Measurements from ENCODE around the gene SYNC. TPM values are rescaled to one million over a fixed set of nuclear protein-coding genes. Genes with fewer than 3 reads are reported as not detected.
"Not testable (repeated sequence)": the region's sequence is repeated elsewhere in the genome, so short reads cannot be mapped to it uniquely, and the experiment has no call there.

SYNC gene
- total and polyA plus RNA-seq, 2 experiments from 2014 or later, result 6.8 to 9.0 TPM

GRCh38 chr1:32680642-32681041 lies 21.9 kb downstream of the SYNC start:
- H3K9me2 ChIP-seq (replicated peaks; ENCODE audit: insufficient read depth), result no peaks in the 10 kb centered on the region
- no peak for TF ChIP-seq CTCF (IDR thresholded peaks at IDR 0.05; ENCODE audit: poor library complexity)
- no peak for TF ChIP-seq EZH2 (IDR thresholded peaks at IDR 0.05; ENCODE audit: borderline replicate concordance)
- TF ChIP-seq EZH2phosphoT487 (IDR thresholded peaks at IDR 0.05; ENCODE audit: low read depth, severe bottlenecking, unreplicated experiment), result no peak
- no peaks in the 10 kb centered on the region for H3K79me2 ChIP-seq
- H3K36me3 ChIP-seq (replicated peaks; ENCODE audit: insufficient read depth, low read depth), result no peaks in the 10 kb centered on the region
- DNase-seq (ENCODE audit: low spot score), result no peak
- no peak overlapping the region for H2AFZ ChIP-seq
- H3K4me3 ChIP-seq, result no peak overlapping the region
- no peak overlapping the region for H3K27ac ChIP-seq
- no peaks in the 10 kb centered on the region for H3K9me3 ChIP-seq (ENCODE audit: low read depth)
- H3K4me2 ChIP-seq, result no peak overlapping the region
- H3K27me3 ChIP-seq, result no peaks in the 10 kb centered on the region
- 77% methylated on average over 1 of the region's 1 CpG for WGBS (ENCODE audit: low lambda C conversion rate, missing lambda C conversion rate)
- H4K20me1 ChIP-seq (ENCODE audit: insufficient read depth, poor library complexity, severe bottlenecking), result no peaks in the 10 kb centered on the region
- H3K4me1 ChIP-seq (ENCODE audit: insufficient read depth), result peaks cover 13% of the 10 kb centered on the region

- WGBS (ENCODE audit: low lambda C conversion rate, missing lambda C conversion rate), result 95% methylated on average over 4 of the region's 4 CpGs
- not testable (repeated sequence) for H4K20me1 ChIP-seq (ENCODE audit: insufficient read depth, poor library complexity, severe bottlenecking); H3K27me3 ChIP-seq; H3K9me2 ChIP-seq (replicated peaks; ENCODE audit: insufficient read depth); H3K27ac ChIP-seq; H3K9me3 ChIP-seq (ENCODE audit: low read depth); H3K4me3 ChIP-seq; H2AFZ ChIP-seq; DNase-seq (ENCODE audit: low spot score); H3K79me2 ChIP-seq; H3K4me2 ChIP-seq; H3K36me3 ChIP-seq (replicated peaks; ENCODE audit: insufficient read depth, low read depth)
- H3K4me1 ChIP-seq (ENCODE audit: insufficient read depth), result peaks cover 13% of the 10 kb centered on the region
Observed at GRCh38 chr1:32679993-32680392, 22.6 kb downstream of the SYNC start.

- no peaks in the 10 kb centered on the region for H3K27me3 ChIP-seq
- no peak for DNase-seq (ENCODE audit: low spot score)
- H2AFZ ChIP-seq, result no peak overlapping the region
- peaks cover 4% of the 10 kb centered on the region for H3K4me1 ChIP-seq (ENCODE audit: insufficient read depth)
- H3K4me3 ChIP-seq, result no peak overlapping the region
- no peak overlapping the region for H3K4me2 ChIP-seq
- 47% methylated on average over 3 of the region's 3 CpGs for WGBS (ENCODE audit: low lambda C conversion rate, missing lambda C conversion rate)
- TF ChIP-seq EZH2 (IDR thresholded peaks at IDR 0.05; ENCODE audit: borderline replicate concordance) (no peak), CTCF (IDR thresholded peaks at IDR 0.05; ENCODE audit: poor library complexity) (no peak), EZH2phosphoT487 (IDR thresholded peaks at IDR 0.05; ENCODE audit: low read depth, severe bottlenecking, unreplicated experiment) (no peak)
- no peaks in the 10 kb centered on the region for H4K20me1 ChIP-seq (ENCODE audit: insufficient read depth, poor library complexity, severe bottlenecking)
- no peaks in the 10 kb centered on the region for H3K36me3 ChIP-seq (replicated peaks; ENCODE audit: insufficient read depth, low read depth)
- H3K9me3 ChIP-seq (ENCODE audit: low read depth), result no peaks in the 10 kb centered on the region
- no peak overlapping the region for H3K27ac ChIP-seq
- no peaks in the 10 kb centered on the region for H3K9me2 ChIP-seq (replicated peaks; ENCODE audit: insufficient read depth)
- H3K79me2 ChIP-seq, result peaks cover 11% of the 10 kb centered on the region
Observed at GRCh38 chr1:32676945-32677344, 25.6 kb downstream of the SYNC start.

GRCh38 chr1:32668716-32669115 lies 33.9 kb downstream of the SYNC start:
- H3K27me3 ChIP-seq; H4K20me1 ChIP-seq (ENCODE audit: insufficient read depth, poor library complexity, severe bottlenecking); H2AFZ ChIP-seq; H3K4me1 ChIP-seq (ENCODE audit: insufficient read depth); DNase-seq (ENCODE audit: low spot score); H3K27ac ChIP-seq; H3K9me2 ChIP-seq (replicated peaks; ENCODE audit: insufficient read depth); H3K36me3 ChIP-seq (replicated peaks; ENCODE audit: insufficient read depth, low read depth); H3K9me3 ChIP-seq (ENCODE audit: low read depth); H3K4me3 ChIP-seq; H3K4me2 ChIP-seq: not testable (repeated sequence)
- peaks cover 63% of the 10 kb centered on the region for H3K79me2 ChIP-seq
- WGBS (ENCODE audit: low lambda C conversion rate, missing lambda C conversion rate), result 95% methylated on average over 5 of the region's 5 CpGs
